ENCODE results near the gene SH3RF1.

Gene SH3RF1

DNA sequence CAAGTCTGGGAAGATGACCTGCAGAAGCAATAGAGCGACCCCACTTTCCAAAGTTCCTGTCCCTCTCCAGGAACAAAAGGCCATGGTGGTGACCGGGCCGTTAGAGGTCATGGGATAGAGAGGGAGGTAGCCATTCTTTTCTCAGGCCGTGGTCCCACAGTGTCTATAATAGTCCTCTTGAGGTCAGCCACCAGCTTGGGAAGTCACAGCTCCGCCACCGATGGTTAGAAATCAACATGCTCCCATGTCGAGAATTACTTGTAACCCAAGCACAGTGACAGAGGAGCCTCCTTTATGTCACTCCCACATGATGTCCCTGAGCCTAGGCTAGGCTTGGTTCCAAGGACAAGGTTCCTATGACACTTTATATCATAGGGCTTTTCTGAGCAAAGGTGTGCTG, 212.4 kb downstream of the SH3RF1 start:
- DNase-seq = no peak

GRCh38 chr4:169054879-169055278, 215.9 kb downstream of the SH3RF1 start:
- DNase-seq = no peak

GRCh38 chr4:169052594-169052945, 218.2 kb downstream of the SH3RF1 start:
- no peak for DNase-seq

GRCh38 chr4:169051761-169052593, 218.8 kb downstream of the SH3RF1 start:
- no peak for DNase-seq

DNA sequence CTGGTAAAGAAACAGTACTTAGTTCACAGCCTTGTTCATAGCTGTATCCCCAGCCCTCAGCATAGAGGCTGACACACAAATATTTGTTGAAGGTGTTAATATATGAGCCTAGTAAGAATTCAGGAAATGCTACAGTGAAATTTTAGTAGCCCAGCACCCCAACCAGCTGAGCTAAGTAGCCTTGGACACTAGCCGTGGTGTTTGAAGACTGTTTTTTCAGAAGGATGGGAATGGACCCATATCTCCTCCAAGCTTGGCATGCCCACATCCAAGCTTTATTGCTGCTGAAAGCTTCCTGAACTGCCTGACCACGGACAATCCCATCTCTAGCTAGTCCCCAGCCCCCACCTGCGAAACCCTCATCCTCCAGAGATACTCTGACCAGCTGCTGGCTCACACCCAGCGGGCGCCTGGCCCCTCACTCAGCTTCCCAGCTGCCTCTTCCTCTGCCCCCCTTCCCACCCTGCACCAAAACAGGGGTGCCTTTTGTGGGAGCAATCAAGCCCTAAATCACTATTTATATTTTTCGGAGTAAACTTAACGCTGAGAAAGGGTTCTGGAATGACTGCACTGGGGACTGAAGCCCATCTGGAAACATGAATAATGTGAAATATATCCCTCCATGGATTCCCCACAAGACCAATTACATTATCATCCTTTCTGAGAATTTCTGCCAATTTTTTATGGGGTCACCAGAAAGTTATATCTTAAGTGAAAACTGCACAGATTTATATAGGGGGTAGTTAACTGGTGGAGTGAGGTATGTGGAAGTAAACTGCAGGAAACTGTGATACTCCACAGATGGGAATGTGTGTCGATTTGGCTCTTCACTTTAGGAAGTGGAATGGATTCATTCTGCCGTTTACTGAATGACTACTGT, 219.6 kb downstream of the SH3RF1 start:
- no peak for DNase-seq

- no peak for DNase-seq
These were observed 220.5 kb downstream of the SH3RF1 start for GRCh38 chr4:169050284-169050683.

DNA sequence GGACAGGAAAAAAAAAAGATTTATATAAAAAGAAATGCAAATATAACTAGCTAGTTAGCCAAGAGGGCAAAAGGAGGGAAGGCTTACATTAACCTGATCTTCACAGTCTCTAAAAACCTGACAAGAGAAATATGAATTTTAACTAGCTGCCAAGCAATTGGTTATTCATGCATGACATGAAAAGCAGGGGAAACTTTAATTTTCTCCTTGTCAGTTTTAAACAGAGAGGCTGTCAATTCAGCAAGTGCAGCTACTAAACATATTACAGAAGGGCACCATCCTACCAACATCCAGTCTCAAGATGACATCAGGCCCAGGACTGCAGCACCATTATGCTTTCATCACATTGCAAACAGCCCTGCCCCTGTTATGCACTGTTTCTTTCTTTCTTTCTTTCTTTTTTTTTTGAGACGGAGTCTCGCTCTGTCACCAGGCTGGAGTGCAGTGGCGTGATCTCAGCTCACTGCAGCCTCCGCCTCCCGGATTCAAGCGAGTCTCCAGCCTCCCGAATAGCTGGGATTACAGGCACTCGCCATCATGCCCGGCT, 221.8 kb downstream of the SH3RF1 start:
- DNase-seq = no peak

DNA sequence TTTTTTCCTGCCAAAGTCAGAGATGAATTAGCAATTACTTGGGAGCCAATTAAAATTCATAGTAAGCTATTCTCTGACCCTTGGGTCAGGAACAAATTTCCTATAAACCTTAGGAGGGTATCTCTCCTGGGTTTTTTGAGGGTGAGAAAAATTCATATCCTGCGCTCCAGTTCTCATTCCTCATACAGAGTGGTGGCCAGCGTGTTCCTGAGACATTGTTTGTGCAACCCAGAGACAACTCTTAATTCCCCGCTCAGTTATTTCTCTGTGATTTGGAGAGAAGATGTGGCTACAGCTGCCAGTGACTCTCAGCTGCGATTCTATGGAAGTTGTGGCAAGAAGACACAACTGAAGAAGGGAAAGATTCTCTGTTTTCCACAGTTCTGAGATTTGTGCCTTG, 222.8 kb downstream of the SH3RF1 start:
- DNase-seq = no peak

DNA sequence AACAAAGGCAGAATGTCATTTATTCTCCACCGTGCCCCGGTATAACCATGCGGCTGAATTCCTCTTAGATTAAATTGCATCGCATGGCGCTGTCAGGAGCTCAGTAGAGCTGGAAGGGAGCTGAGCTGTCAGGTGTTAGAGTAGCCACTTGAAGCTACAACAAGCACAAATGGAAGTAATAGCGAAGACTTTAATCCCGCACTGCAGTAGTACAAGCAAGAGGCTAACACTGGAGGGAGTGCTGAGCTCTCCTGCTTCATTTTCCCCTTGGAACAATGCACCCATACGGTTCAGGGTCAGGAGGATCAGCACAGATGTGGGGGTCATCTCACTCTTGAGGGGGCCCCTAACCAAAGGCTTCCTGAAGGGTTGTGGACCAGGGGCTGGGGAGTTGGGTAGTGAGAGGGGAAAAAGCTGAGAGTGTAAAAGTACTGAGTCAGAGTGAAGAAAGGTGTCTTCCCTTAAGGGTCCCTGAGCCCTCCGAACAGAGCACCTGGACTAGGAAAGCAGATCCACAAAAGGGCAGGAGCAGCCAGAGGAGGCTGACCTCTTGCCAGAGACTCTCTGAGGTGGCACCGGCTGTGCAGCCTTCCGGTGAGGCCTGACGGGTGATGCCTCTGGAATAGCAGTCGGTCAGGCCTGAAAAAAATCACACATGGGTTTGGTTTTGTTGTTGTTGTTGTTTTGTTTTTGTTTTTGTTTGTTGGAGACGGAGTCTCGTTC, 224.7 kb downstream of the SH3RF1 start:
- no peak for DNase-seq

DNA sequence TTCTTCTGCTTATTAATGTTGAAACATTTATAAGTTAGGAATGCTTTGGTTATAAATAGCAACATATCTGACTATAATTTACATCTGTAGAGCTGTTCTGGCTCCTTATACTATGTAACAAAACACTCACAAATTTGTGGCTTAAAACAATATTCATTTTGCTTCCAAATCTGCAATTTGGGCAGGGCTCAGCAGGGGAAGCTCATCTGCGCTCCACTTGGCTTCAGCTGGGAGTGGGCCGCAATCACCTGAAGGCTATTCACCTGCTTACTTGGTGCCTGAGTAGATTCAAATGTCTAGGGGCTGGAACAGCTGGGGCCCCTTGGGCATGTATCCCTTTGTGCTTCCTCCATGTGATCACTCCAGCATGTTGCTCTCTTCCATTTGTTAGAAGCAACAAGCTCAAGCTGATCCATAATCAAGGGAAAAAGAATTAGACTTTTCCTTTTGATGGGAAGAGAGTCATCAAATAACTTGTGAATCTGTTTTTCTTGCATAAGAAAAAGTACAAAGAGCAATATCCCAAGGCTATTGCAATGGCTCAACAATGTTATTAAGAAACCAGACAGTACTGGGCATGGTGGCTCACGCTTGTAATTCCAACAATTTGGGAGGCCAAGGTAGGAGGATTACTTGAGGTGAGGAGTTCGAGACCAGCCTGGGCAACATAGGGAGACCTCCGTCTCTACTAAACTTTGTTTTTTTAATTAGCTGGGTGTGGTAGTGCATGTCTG, 225.9 kb downstream of the SH3RF1 start:
- DNase-seq = no peak
